Ovary (tissue), 3 donors: Measurements from ENCODE around the gene TPRA1.

Source experiments
- CTCF ChIP-seq, 3 donors: fragments of 450-650 bp in 2 of 3; fragments of 200-600 bp in 1 of 3; IDR thresholded peaks; one replicate each; pipeline versions ENCODE4 v1.5.1 to v1.8.0; 2016 to 2022; ENCODE audit warnings: antibody characterized with exemption in 3 of 3, mild to moderate bottlenecking in 1 of 3
- EP300 ChIP-seq: sonication (generic); formaldehyde crosslinking; IDR thresholded peaks from one replicate; pipeline ENCODE4 v1.6.1; 2017; ENCODE audit warnings: antibody characterized with exemption
- POLR2A ChIP-seq: fragments of 450-650 bp; IDR thresholded peaks from one replicate; pipeline ENCODE4 v1.6.1; 2017; ENCODE audit warnings: antibody characterized with exemption, mild to moderate bottlenecking, moderate library complexity
- donor health status: DM: no; HTN: no; CAD: no.

GRCh38 chr3:127569160-127569559 lies 21.4 kb downstream of the TPRA1 start:
- TF ChIP-seq CTCF (IDR thresholded peaks at IDR 0.05): no peak
- no peak for TF ChIP-seq POLR2A
- TF ChIP-seq EP300: no peak
